Skeletal muscle cell (primary cell): Measurements from ENCODE around the gene OCIAD1.
"Not testable (repeated sequence)": the region's sequence is repeated elsewhere in the genome, so short reads cannot be mapped to it uniquely, and the experiment has no call there.

Experiments
- DNase-seq: peaks from one replicate; pipeline ENCODE4 v3.0.0-alpha.2; 2010; ENCODE audit warnings: low read depth
- H3K4me3 ChIP-seq: 2 replicates; pipeline ENCODE4 v1.5.1; 2011; ENCODE audit warnings: low read depth, mild to moderate bottlenecking, control low read depth, low read length, moderate library complexity

OCIAD1 gene, protein sequence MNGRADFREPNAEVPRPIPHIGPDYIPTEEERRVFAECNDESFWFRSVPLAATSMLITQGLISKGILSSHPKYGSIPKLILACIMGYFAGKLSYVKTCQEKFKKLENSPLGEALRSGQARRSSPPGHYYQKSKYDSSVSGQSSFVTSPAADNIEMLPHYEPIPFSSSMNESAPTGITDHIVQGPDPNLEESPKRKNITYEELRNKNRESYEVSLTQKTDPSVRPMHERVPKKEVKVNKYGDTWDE

DNA sequence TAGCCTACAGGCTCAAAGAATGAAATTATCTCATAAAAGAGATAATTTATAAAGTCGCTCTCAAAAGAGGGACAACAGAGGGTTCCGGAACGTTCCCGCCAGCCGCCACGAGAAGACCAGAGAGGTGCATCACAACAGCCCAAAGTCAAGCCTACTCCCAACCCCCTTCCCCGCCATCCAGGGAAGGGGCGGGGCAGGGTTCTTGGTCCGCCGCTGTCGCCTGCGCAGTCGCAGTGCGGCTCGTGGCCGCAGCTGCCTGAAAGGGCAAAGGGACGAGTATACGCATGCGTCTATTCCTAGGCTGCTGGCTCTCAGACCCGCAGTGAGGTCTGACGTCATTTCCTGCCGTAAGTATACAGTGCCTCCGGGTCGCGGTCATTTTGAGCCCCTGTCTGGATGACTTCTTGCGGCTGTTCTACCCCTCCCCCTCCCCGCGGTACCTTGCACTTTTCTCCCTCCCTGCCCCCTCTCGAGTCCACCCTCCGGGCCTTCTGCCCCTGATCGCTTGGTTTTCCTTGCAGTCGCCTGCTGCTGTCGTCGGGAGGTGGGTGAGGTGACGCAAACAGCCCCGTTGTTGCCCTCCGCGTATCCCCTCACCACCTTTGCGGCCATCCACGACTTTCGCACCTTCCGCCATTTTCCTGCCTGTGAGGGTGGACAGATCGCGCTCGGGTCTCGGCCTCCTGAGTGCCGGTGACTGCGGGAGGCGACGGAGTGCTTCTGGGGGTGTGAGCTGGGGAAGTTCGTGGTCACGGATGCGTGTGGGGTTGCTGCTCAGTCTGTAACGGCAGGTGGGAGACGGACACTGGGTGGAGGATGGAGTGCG lies at the start of gene OCIAD1:
Gene OCIAD1 (plus strand): TSS at position 383 of the 826 bp plus-strand sequence. CDS start 1,537 bp downstream, outside the sequence.
- peak; percentile 97 for DNase-seq
- peak within 1 kb of the TSS; percentile 98 for H3K4me3 ChIP-seq

DNA sequence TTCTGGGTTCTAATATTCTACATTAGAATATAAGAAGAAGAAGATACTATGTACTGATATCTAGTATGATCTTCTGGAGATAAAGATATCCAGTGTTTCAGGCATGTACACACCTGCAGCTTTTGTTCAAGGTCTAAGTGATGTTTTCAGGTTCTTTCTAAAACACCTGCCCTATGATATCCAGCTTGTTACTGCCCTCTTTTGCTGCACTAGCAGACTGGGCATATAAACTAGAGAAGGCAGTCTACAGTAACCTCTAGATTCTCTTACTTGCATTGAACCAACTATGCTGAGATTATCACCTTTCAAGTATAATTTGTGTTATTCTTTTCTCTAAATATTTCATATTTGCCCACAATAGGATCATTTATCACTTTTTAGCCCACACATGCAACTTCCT lies 48.9 kb upstream of the OCIAD1 start:
- DNase-seq: no peak
- no peak overlapping the region for H3K4me3 ChIP-seq

DNA sequence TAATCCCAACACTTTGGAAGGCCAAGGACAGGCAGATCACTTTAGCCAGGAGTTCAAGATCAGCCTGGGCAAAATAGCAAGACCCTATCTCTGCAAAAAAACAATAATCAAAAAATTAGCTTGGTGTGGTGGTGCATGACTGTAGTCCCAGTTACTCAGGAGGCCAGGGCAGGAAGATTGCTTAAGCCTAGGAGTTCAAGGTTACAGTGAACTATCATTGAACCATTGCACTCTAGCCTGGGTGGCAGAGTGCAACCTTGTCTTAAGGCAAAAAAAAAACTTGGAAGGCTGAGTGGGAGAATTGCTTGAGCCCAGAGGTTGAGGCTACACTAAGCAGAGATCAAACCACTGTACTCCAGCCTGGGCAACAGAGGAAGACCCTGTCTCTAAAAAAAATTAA lies 45.6 kb upstream of the OCIAD1 start:
- no peak for DNase-seq
- H3K4me3 ChIP-seq: no peak overlapping the region

DNA sequence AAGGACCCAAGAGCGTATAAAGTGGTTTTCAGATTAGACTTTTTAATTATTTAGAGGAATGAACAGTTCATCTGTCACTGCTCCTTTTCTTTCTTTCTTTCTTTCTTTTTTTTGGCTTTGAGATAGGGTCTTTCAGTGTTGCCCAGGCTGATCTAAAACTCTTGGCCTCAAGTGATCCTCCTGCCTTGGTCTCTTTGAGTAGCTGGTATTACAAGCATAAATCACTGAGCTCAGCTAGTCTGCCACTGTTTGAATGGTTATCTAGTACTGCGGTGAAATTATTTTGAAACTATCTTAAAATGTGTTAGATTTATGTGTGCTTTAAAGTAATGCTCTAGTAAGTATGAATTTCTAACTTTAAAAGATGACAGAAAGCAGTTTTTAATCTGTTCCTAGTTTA lies 44.3 kb upstream of the OCIAD1 start:
- no peak overlapping the region for H3K4me3 ChIP-seq
- no peak for DNase-seq

DNA sequence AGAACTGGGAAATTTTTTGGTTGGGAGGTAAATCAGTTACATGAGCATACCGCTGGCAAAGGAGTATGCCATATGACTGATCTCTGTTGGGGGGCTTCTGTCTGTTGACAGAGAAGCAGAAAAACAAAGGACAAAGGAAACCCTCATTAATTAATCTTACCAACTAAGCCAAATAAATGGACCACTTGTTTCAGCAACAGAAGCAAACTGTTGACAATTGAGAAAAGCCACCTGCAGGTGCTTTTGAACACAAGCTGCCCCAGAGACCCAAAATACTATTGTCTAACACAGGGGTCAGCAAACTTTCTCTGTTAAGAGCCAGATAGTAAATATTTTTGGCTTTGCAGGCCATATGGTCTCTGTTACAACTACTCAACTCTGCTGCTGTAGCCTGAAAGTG lies 43.8 kb upstream of the OCIAD1 start:
- no peak overlapping the region for H3K4me3 ChIP-seq
- DNase-seq: no peak

DNA sequence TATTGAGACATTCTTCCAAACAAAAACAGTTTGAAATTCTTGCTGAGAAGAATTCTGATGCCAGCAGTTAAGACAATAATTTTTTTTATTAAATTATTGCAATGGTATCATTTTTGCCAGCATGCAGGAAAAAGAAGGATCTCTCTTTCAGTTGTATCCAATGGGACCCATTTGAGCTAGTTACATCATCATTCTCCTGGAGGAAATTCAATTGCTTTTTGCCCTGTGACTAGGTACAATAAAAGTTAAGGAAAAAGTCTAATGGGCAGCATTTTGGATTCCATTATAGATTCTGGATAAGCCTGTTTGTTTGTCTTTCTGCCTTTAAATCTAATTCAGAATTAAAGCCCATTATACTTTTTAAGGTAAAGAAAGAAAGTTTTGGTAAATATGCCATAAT lies 40.3 kb upstream of the OCIAD1 start:
- no peak overlapping the region for H3K4me3 ChIP-seq

DNA sequence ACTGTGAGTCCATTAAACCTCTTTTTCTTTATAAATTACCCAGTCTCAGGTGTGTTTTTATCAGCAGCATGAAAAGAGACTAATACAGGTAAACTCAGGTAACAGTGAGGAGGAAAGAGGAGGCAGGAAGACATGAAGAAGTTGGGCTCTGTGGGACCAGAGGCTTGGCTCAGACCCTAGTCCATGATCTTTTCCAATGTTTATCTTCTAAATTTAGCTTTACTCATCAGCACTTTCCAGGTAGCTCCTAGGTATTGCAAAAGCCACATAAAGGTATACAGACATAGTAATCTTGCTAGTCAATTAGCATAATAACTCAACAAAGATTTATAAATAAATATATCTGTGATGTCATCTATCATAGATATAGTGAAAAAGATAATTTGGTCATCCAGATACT lies 39.6 kb upstream of the OCIAD1 start:
- H3K4me3 ChIP-seq: no peak overlapping the region
- no peak for DNase-seq

More for the DNA sequence above, 40.3 kb upstream of the OCIAD1 start:
- DNase-seq: no peak

DNA sequence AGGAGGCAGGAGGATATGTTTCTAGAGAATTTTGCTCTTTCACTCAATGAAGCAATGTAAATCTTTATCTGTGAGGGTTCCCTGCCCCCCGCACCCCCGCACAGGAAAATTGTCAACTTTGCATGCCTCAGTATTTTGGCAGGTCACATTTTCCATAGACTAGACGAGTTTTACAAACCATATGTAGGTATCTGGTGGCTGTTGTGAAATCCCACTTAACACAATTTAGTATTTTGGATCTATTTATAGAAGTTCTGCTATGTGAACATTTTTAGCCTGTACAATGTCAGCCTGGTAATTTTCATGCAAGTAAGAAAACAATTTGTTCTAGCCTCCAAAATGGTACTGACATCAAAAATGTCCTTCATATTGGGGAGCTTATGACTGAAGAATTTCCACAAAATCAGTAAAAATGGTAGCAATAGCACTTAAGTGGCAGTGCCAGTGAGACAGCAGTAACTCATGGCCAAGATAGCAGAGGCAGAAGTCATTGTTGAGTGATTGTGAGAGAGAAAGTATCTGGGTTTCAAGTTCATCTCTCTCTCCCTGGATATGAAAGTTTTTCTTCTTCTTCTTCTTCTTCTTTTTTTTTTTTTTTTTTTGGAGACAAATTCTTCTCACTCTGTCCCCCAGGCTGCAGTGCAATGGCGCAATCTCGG lies 38.4 kb upstream of the OCIAD1 start:
- no peak for DNase-seq
- H3K4me3 ChIP-seq: no peak overlapping the region

DNA sequence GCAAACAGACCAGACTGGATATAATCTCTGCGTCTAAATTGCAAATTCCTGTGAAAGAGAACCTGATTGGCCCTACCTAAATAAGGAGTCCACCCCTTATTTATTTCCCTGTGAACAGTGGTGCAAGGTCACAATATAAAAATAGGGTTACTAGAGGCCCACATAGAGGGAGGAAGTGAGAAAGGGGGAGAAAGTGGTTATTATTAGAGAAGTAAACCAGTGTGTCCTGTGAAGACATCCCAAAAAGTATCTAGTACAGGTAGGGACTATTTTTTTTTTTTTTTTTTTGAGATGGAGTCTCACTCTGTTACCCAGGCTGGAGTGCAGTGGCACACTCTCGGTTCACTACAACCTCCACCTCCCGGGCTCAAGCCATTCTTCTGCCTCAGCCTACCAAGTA lies 35.8 kb upstream of the OCIAD1 start:
- no peak for DNase-seq
- no peak overlapping the region for H3K4me3 ChIP-seq

DNA sequence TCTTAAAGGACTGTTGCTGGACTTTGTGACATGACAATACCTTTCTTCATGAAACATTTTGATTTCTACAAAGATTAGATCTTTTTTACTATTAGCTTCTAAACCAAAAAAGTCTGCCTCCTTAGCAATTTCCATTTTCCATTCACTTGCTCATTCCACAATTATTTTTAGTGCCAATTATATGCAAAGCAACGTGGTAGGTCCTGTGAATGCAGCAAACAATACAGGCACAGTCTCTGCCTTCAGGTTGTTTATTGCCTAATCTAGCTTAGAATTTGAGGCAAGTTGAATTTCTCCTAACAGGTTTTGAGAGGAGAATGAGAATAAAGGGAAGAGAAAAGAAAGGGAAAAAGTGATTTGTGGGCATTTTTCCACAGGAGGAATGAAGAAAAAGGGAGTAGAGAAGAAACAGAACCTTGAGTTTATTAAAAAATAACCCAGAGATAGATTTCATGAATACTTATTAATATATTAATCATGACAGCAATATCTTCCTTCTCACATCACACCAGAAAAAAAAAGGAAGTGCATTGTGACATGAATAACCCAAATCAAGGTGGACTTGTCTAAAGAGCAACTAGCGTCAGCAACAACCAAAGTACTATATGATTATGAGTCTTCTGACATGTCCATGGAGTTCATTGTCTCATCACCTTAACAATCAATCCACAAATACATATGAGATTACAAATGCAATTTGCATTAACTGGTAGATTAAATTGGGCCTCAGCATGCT lies 34.5 kb upstream of the OCIAD1 start:
- no peak overlapping the region for H3K4me3 ChIP-seq
- no peak for DNase-seq

DNA sequence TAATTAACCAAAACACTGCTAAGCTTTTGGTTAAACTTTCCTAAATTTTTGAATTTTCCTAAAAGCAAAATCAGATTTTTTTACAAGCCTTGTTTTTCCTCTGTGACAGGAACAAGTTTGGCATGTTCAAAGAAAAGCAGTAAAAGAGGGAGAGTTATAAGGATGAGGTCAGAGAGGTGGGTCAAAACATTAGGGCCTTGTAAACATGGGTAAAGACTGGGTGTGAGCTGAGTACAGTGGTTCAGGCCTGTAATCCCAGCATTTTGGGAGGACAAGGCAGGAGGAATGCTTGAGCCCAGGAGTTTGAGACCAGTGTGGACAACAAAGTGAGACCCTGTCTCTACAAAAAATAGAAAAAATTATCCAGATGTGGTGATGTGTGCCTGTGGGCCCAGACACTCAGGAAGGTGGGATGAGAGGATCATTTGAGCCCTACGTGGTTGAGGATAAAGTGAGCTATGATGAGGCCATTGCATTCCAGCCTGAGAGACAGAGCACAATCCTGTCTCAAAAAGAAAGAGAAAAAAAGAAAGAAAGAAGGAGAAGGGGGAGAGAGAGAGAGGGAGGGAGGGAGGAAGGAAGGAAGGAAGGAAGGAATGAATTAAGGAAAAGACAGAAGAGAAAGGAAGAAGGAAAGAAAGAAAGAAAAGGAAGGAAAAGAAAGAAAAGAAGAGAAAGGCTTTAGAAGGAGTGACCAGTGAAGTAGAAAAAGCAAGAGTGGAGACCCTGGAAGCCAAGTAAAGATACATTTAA lies 33.8 kb upstream of the OCIAD1 start:
- no peak overlapping the region for H3K4me3 ChIP-seq
- DNase-seq: no peak

DNA sequence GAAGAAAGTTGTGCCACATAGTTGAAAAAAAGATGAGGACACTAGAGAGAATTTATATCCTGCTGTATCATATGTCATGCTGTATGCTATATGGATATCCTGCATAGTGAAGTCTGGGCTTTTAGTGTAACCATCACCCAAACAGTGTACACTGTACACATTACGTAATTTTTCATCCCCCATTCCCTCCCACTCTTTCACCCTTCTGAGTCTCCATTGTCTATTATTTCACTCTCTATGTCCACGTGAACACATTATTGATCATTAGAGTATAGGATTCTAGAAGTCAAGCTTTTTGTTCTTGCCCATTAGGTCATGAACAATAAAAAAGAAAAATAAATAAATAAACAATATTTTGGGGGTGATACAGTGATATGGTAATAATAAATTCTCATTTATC lies 32.8 kb upstream of the OCIAD1 start:
- no peak overlapping the region for H3K4me3 ChIP-seq
- no peak for DNase-seq

DNA sequence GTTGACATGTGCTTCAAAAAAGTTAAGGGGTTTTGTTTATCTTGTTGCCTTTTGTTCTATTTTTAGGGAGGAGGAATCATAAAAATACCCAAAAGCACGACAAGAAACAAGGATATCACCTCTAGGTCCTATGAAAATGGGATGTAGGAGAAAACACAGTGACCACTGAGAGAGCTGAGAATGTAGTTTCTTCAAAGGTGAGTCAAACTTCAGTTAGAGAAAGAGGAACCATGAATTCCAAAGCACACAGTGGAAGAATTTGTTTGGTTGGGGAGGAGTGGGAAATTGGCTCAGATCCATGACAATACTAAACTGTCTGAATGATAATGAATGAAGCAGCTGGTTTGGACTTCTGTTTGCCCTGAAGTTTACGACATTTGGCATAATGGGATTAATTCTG lies 31.7 kb upstream of the OCIAD1 start:
- H3K4me3 ChIP-seq: no peak overlapping the region
- DNase-seq: no peak

DNA sequence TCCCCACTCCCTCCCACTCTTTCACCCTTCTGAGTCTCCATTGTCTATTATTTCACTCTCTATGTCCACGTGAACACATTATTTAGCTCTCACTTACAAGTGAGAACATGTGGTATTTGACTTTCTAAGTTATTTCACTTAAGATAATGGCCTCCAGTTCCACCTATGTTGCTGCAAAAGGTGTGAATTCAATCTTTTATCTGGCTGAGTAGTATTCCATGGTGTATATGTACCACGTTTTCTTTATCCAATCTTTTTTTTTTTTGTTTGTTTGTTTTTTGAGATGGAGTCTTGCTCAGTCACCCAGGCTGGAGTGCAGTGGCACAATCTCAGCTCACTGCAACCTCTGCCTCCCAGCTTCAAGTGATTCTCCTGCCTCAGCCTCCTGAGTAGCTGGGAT lies 30.7 kb upstream of the OCIAD1 start:
- H3K4me3 ChIP-seq, DNase-seq: not testable (repeated sequence)

DNA sequence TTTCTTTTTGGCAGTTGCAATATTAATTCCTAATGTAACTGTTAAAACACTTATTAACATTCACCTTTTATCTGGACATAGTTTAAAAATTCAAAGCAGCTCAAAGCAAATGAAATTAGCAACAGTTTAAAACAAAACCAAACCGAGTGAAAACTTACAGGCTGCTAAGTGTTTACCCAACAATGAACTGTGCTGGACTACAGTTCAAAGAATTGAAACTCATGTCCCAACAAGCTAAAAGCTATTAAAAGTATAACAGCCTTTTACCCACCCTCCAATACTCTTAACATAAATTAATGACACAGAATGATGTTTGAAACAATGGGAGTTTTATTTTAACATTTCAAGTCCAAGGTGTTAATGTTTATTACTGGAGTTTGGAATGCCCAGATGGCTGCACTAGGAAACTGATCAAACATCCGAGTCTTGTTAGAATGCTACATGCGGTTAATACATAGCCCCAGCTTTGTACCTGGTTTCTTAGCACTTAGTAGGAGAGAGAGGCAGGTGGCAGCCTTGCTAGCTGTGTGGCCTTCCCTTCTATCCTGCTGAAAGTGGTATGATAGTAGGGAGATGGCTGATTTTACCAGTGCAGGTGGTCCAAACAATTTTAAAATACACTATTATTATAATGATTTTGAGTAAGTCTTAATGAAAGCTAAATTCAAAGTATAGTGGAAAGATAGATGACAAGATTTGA lies 29.7 kb upstream of the OCIAD1 start:
- no peak for DNase-seq
- no peak overlapping the region for H3K4me3 ChIP-seq

DNA sequence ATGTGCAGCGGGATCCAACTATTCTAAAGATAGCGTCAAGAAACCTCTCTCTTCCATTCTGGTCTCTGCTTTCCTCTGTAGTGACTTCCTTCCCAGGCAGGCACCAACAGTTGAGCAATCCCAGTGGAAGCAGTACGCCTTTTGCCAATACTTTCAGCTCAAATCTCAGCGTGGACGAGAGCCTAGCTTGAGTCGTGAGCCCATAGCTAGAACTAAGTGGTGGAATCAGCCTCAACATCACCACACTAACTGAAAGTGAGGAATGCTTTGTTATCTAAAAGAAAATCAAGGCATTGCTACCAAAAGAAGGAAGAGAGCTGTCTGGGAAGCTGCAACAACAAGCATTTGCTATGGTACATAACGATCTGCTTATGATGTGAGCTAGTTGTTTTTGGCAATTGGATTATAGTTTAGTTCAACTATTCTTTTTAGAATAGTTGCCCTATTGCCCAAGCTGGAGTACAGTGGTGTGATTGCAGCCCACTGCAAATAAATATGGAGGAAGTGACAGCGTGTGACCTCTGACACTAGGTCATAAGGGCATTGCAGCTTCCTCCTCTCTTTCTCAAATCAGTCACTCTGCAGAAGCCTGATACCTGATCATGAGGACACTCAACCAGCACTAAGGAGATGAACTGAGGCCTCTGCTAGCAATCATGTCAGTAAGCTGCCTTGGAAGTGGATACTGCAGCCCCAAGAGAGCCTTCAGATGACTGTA lies 26.1 kb upstream of the OCIAD1 start:
- no peak for DNase-seq

DNA sequence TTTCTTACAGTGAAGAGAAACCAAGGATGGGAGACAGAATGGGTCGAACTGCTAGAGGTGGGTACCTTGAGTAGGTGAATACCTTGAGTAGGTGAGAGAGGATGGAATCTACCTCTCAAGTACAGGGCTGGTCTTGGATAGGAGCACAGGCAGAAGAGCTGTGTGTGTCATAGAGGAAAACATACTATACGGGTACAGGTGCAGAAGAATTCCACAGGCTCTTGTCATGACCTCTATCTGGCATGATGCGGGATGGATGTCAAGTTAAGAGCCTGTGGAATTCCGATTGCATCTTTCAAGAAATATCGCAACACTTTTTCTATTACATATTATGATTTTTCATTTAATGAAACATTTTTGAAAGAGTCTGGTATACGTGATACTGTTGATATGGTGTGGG lies 18.0 kb upstream of the OCIAD1 start:
- H3K4me3 ChIP-seq: no peak overlapping the region
- DNase-seq: no peak

More for the DNA sequence above, 26.1 kb upstream of the OCIAD1 start:
- H3K4me3 ChIP-seq: no peak overlapping the region

DNA sequence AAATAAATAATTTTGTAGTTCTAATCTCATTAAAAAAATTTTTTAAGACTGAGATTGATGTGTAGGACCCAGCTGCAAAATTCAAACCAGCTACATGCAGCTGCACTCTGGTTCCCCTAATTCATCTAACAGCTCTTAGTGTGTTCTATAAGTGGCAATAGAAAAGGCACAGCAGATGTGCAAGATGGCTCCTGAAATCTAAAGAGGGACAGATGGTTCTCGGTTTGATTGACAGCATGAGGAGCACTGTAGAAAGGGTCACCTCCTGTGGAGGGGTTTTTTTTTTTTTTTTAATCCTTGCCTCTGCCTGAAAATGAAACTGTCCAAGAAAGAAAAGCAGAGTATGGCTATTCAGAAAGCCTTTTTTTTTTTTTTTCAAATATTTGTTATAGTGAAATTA lies 16.9 kb upstream of the OCIAD1 start:
- no peak overlapping the region for H3K4me3 ChIP-seq
- DNase-seq: no peak
